OCI-LY7 (cell line): ENCODE data around the gene SLC48A1. TPM values are rescaled to one million over a fixed set of nuclear protein-coding genes. Genes with fewer than 3 reads are reported as not detected.
A peak's percentile ranks its signal among the peaks of the same experiment; 100 is the strongest.

Experiments
- BruUV-seq: library from RNA; stranded (reverse); fragments of 400-500 nt; replicated peaks from 2 replicates; lab custom pipeline; 2021; lab: Mats Ljungman, UMichigan
- CTCF ChIA-PET: fragments of 300-600 bp; sonication (Branson Sonifier 250); formaldehyde crosslinking; loops from one replicate; lab custom pipeline; 2022; ENCODE audit warnings: antibody characterized with exemption; ENCODE audit not compliant: unreplicated experiment; lab: Charles Lee
- POLR2A ChIA-PET: fragments of 300-600 bp; sonication (Branson Sonifier 250); formaldehyde crosslinking; loops from one replicate; lab custom pipeline; 2022; ENCODE audit warnings: antibody characterized with exemption; lab: Charles Lee
- DNase-seq: peaks from one replicate; pipeline ENCODE4 v3.0.0-alpha.2; 2015; ENCODE audit warnings: low spot score
- H2AFZ ChIP-seq: fragments of 200-600 bp; sonication (generic), shearing (Covaris generic); 2 replicates; pipeline ENCODE4 v1.6.1; 2014; ENCODE audit warnings: mild to moderate bottlenecking, antibody characterized with exemption, low read length, moderate library complexity
- H3K27ac ChIP-seq: fragments of 200-600 bp; sonication (generic); 2 replicates; pipeline ENCODE4 v1.5.1; 2014; ENCODE audit warnings: mixed run types, low read depth, mild to moderate bottlenecking, moderate library complexity, low read length, inconsistent platforms; ENCODE audit not compliant: poor library complexity, severe bottlenecking
- H3K36me3 ChIP-seq: fragments of 200-600 bp; sonication (generic); 2 replicates; pipeline ENCODE4 v1.6.1; 2014; ENCODE audit warnings: mild to moderate bottlenecking, antibody characterized with exemption, low read length, moderate library complexity, mixed read lengths; ENCODE audit not compliant: insufficient read depth
- H3K4me1 ChIP-seq: fragments of 200-600 bp; sonication (generic); 2 replicates; pipeline ENCODE4 v1.5.1; 2014; ENCODE audit warnings: mild to moderate bottlenecking, low read length; ENCODE audit not compliant: insufficient read depth, poor library complexity, severe bottlenecking
- H3K4me2 ChIP-seq: fragments of 200-600 bp; sonication (generic); 2 replicates; pipeline ENCODE4 v1.6.1; 2014; ENCODE audit warnings: mild to moderate bottlenecking, low read length
- H3K4me3 ChIP-seq: fragments of 200-600 bp; sonication (generic); 2 replicates; pipeline ENCODE4 v1.5.1; 2014; ENCODE audit warnings: mild to moderate bottlenecking, low read depth, low read length; ENCODE audit not compliant: poor library complexity, severe bottlenecking
- H3K79me2 ChIP-seq: fragments of 200-600 bp; sonication (generic); 2 replicates; pipeline ENCODE4 v1.6.1; 2016; ENCODE audit warnings: low read depth, mild to moderate bottlenecking, low read length, moderate library complexity, mixed read lengths; ENCODE audit not compliant: insufficient read depth
- H3K9me2 ChIP-seq: fragments of 200-600 bp; sonication (generic); 2 replicates; pipeline ENCODE4 v1.6.1; 2016; ENCODE audit warnings: mild to moderate bottlenecking, low read length, mixed read lengths; ENCODE audit not compliant: insufficient read depth
- H3K9me3 ChIP-seq: fragments of 200-600 bp; sonication (generic); 2 replicates; pipeline ENCODE4 v1.6.1; 2014; ENCODE audit warnings: mild to moderate bottlenecking, mixed run types, low read length, mixed read lengths
- H4K20me1 ChIP-seq: fragments of 200-600 bp; sonication (generic); 2 replicates; pipeline ENCODE4 v1.6.1; 2014; ENCODE audit warnings: mild to moderate bottlenecking, antibody characterized with exemption, low read length, moderate library complexity, mixed read lengths; ENCODE audit not compliant: insufficient read depth
- CTCF ChIP-seq: fragments of 200-600 bp; sonication (generic); conservative IDR thresholded peaks from 2 replicates; pipeline ENCODE4 v1.5.1; 2014; ENCODE audit warnings: mild to moderate bottlenecking, antibody characterized with exemption, low read length, moderate library complexity, mixed read lengths
- EZH2phosphoT487 ChIP-seq: fragments of 200-600 bp; sonication (generic); IDR thresholded peaks from 2 replicates; pipeline ENCODE4 v1.6.1; 2018; ENCODE audit warnings: low read depth, borderline replicate concordance, mild to moderate bottlenecking, mixed run types, antibody characterized with exemption, low read length, moderate library complexity, mixed read lengths
- intact Hi-C: fragments of 100-400 bp; cut with micrococcal nuclease; formaldehyde crosslinking; loops from one replicate; pipeline ENCODE4 v1.10.0; 2022; ENCODE audit not compliant: unreplicated experiment
- total RNA-seq, 2 experiments: library from RNA; depleted of rRNA in 1 of 2; stranded (reverse); fragments of >200 nt in 1 of 2; shearing (Covaris generic) in 1 of 2; gene quantifications; 2 replicates each; pipeline ENCODE4 v1.2.3, GENCODE V29; 2014 to 2022

The SLC48A1 gene
- total RNA-seq, 2 experiments from 2014 or later: 9.6 to 12.0 TPM

DNA sequence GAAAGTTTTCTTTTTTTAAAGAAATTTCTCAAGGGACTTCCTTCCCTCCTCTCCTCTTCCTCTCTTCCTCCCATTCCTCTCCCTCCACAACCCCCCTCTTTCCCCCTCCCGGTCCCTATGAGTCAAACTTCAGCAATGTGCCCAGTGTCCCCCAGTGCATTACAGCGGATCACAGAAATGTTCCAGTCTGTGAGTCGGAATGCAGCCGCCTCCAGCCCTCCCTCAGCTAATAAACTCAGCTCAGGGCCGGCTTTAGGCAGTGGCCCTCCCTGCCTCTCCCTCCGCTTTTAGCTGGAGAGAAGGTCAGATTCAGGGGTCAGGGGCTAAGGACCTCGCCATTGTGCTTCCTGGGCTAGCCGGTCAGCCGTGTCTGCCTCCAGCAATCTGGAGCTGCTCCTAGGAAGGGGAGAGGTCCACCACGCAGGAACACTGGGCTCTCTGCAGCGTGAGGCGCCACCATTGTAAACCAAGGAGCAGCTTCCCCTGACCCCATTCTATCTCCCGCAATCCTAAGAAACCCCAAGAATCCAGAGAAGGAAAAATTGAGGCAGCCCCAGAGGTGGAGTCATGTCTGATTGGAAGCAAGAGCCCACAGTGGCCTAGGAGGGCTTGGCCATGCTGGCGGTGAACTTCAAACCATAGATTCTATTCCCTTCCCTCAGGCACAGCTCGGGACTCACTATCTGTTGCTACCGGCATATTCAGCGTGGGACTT, 47.8 kb downstream of the SLC48A1 start:
- Histone ChIP-seq H3K4me2 (peak overlapping the region; percentile 98), H3K4me1 (peaks cover 72% of the 10 kb centered on the region), H3K4me3 (peak overlapping the region; percentile 83), H3K79me2 (peaks cover 35% of the 10 kb centered on the region), H2AFZ (peak overlapping the region; percentile 82; the same call in 1 of the 2 replicates), H3K9me2 (no peaks in the 10 kb centered on the region), H3K27ac (peak overlapping the region; percentile 96), H3K36me3 (no peaks in the 10 kb centered on the region), H3K9me3 (no peaks in the 10 kb centered on the region), H4K20me1 (0 out of 2 replicates have a peak, but pooled peaks cover 3% of the 10 kb centered on the region)
- intact Hi-C loops: no loop called here
- no peak for DNase-seq
- POLR2A ChIA-PET: interaction anchor here (0.6 to 7.9 kb wide), 6 partner anchors 10 to 113 kb away, joined by 3 to 239 read pairs (median 4); no protein-coding TSS in a partner anchor
- BruUV-seq: no TSS peak
- TF ChIP-seq CTCF: no peak
- TF ChIP-seq EZH2phosphoT487: no peak
- CTCF ChIA-PET: interaction anchor here (1.0 to 5.5 kb wide), 2 partner anchors 13 kb away, joined by 3 to 85 read pairs; no protein-coding TSS in a partner anchor

GRCh38 chr12:47821346-47821706, 48.3 kb downstream of the SLC48A1 start:
- Histone ChIP-seq H3K4me3 (no peak overlapping the region), H3K9me2 (no peaks in the 10 kb centered on the region), H2AFZ (no peak overlapping the region), H4K20me1 (0 out of 2 replicates have a peak, but pooled peaks cover 3% of the 10 kb centered on the region), H3K9me3 (no peaks in the 10 kb centered on the region), H3K27ac (no peak overlapping the region), H3K4me1 (peaks cover 72% of the 10 kb centered on the region), H3K79me2 (peaks cover 30% of the 10 kb centered on the region), H3K36me3 (no peaks in the 10 kb centered on the region), H3K4me2 (no peak overlapping the region)
- BruUV-seq: no TSS peak
- intact Hi-C loops: no loop called here
- TF ChIP-seq CTCF (no peak), EZH2phosphoT487 (no peak)
- CTCF ChIA-PET: interaction anchor here (1.0 to 5.5 kb wide), 2 partner anchors 12 to 14 kb away, joined by 3 to 85 read pairs; no protein-coding TSS in a partner anchor
- POLR2A ChIA-PET: interaction anchor here (0.6 to 7.9 kb wide), 5 partner anchors 11 to 113 kb away, joined by 3 to 239 read pairs (median 3); no protein-coding TSS in a partner anchor
- no peak for DNase-seq

- Histone ChIP-seq H3K27ac (no peak overlapping the region), H3K79me2 (peaks cover 19% of the 10 kb centered on the region), H3K9me3 (no peaks in the 10 kb centered on the region), H2AFZ (no peak overlapping the region), H3K36me3 (no peaks in the 10 kb centered on the region), H3K9me2 (no peaks in the 10 kb centered on the region), H3K4me3 (no peak overlapping the region), H3K4me2 (no peak overlapping the region), H4K20me1 (0 out of 2 replicates have a peak, but pooled peaks cover 3% of the 10 kb centered on the region), H3K4me1 (peaks cover 70% of the 10 kb centered on the region)
- ChIA-PET POLR2A (interaction anchor here (1.1 to 7.9 kb wide), 4 partner anchors 9 to 16 kb away, joined by 3 to 239 read pairs (median 7); no protein-coding TSS in a partner anchor), CTCF (interaction anchor here (1.3 to 1.5 kb wide), 2 partner anchors 11 to 13 kb away, joined by 5 to 10 read pairs; no protein-coding TSS in a partner anchor)
- no peak for DNase-seq
- no TSS peak for BruUV-seq
- intact Hi-C loops: no loop called here
- TF ChIP-seq CTCF (no peak), EZH2phosphoT487 (no peak)
These were observed 49.4 kb downstream of the SLC48A1 start for GRCh38 chr12:47822401-47822800.
